Activated CD8-positive, alpha-beta memory T cell treated with anti-CD3 and anti-CD28 coated beads, Interleukin-2, amount 50 U/mL, for 48 hours (primary cell): ENCODE results near the gene AP1G2.
"Not testable (repeated sequence)": the region's sequence is repeated elsewhere in the genome, so short reads cannot be mapped to it uniquely, and the experiment has no call there.

Experiments
- DNase-seq: peaks from one replicate; pipeline ENCODE4 v3.0.0-alpha.2; 2020

The AP1G2 gene

DNA sequence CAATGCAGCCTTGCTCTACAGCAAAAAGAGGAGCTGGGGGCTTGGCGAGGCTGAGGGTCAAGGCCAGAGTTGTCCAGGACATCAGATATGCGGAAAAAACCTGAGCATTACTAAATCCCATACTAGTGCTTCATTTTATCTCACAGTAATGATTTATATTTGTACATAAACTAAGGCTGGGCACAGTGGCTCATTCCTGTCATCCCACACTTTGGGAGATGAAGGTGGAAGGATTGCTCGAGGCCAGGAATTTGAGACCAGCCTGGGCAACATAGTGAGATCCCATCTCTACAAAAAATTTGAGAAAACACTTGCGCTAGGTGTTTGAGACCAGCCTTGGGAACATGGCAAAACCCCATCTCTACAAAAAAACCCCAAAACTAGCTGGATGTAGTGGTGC, 22.6 kb upstream of the AP1G2 start:
- DNase-seq: no peak

DNA sequence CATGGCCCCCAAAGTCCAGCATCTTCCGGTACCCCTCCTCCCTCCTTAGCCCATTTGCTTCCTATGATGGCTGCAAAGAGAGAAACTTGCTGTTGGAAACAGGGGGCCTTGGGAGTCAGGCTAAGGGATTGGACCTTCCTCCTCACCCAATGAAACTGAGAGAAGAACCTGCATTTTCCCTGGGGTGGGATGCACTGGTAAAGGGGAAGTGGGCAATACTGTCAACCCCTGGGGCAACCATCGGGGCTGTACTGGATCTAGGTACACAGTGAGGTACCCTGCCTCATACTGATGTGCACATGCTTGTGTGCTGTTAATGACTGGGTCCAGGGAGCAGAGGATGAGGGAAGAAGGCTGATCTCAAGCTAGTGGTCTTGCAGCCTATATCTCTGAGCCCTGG, 22.0 kb upstream of the AP1G2 start:
- no peak for DNase-seq

DNA sequence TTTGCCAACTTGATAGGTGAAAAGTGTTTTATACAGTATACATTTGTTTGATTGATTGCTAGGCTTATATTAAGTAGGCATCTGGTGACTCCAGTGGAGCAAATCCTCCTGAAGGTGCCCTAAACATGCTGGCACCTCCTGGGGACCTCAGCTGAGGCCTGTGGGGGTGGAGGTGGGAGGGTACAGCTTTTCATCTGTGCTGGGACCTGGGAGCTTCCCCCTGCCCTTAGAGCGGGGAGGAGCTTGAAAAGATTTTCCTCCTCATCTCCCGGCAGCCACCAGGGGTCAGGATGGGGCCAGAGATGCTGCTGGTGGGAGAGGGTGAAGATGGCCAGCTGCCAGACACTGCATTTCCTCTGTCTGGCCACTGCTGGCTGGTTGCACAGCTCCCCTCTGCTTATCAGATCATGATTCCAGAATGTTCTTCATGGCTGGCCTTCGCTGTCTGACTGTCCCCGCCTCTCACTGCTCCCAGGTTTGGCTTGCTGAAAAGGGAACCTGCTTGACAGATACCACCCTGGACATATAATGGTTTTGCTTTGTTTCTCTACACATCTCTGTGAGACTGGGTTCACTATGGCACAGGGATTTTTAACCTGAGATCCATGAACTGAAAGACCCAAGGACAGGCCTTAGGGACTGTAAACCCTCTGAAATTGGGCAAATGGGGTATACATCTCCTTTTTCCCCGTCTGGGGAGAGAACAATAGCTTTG, 21.4 kb upstream of the AP1G2 start:
- peak; percentile 88 for DNase-seq

DNA sequence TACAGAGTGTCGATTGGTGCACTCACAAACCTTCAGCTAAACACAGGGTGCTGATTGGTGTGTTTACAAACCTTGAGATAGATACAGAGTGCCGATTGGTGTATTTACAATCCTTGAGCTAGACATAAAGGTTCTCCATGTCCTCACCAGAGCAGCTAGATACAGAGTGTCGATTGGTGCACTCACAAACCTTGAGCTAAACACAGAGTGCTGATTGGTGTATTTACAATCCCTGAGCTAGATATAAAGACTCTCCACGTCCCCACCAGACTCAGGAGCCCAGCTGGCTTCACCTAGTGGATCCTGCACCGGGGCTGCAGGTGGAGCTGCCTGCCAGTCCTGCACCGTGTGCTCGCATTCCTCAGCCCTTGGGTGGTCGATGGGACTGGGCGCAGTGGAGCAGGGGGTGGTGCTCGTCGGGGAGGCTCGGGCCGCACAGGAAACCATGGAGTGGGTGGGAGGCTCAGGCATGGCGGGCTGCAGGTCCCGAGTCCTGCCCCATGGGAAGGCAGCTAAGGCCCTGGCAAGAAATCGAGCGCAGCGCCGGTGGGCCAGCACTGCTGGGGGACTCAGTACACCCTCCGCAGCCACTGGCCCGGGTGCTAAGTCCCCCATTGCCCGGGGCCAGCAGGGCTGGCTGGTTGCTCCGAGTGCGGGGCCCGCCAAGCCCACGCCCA, 17.1 kb upstream of the AP1G2 start:
- DNase-seq: not testable (repeated sequence)

- not testable (repeated sequence) for DNase-seq
Measured at GRCh38 chr14:23583761-23584526, 16.4 kb upstream of the AP1G2 start.

DNA sequence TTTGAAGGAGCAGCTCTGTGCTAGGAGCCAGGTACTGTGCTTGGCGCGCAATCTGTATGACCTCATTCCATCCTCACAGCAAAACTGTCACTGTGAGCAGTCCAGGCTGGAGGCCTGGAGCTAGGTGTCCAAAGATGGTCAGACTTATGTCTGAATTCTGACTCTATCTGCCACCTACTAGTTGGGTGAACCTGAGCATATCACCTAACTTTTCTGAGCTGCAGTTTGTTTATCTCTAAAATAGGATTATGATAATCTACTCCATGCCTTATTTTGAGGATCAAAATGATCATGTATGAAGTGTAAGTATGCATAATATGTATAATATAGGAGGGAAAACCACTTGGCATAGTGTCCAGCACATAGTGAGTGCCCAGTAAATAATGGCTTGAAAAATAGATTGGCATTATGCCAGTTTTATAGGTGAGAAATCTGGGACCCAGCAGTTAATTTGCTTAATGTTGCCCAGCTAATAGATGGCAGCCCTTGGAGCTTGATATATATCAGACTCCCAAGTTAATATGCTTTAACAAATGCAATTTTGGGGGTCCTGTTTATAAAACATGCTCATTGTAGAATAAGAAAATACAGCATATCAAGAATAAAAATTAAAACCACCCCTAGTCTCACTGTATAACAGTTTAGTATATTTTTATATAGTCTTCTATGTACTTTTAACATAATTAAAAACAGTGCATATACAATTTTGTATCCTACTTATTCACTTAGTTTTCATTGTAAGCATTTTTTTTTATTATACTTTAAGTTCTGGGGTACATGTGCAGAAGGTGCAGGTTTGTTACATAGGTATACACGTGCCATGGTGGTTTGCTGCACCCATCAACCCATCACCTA, 15.5 kb upstream of the AP1G2 start:
- no peak for DNase-seq

DNA sequence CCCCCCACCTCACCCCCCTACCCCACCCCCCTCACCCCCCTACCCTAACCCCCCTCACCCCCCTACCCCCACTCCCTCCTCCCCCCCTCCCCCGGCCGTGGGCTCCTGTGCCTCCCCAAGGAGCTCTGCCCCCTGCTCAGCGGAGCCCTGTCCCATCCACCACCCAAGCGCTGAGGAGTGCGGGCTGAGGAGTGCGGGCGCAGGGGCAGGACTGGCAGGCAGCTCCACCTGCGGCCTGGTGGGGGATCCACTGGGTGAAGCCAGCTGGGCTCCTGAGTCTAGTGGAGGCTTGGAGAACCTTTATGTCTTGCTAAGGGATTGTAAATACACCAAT, 13.3 kb upstream of the AP1G2 start:
- peak; percentile 48 for DNase-seq

GRCh38 chr14:23580152-23580926, 12.7 kb upstream of the AP1G2 start:
- peak; percentile 45 for DNase-seq

DNA sequence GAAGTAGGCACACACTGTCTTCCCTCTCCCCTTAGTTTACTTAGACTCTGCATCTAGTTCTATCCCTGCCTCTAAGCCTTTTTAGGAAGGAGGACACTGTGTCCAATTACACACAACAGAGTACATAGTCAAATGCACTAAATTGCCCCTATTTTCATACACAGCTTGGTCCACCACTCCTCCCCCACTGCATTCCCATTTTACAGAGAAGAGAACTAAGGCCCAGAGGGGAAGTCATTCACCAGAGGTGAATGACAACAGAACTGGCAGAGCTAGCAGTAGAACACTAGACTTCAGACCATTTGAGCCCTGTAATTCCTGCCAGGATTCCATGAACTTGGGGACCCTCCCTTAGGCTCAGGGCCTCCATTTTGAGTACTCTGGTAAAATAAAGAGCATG, 12.1 kb upstream of the AP1G2 start:
- no peak for DNase-seq

GRCh38 chr14:23579311-23579630, 11.7 kb upstream of the AP1G2 start:
- DNase-seq: no peak

- no peak for DNase-seq
Measured at GRCh38 chr14:23578560-23579310, 11.1 kb upstream of the AP1G2 start, which contains the start of gene JPH4. Gene JPH4 (minus strand): TSS chr14:23578790. CDS start chr14:23577453, 1,337 bp downstream.

DNA sequence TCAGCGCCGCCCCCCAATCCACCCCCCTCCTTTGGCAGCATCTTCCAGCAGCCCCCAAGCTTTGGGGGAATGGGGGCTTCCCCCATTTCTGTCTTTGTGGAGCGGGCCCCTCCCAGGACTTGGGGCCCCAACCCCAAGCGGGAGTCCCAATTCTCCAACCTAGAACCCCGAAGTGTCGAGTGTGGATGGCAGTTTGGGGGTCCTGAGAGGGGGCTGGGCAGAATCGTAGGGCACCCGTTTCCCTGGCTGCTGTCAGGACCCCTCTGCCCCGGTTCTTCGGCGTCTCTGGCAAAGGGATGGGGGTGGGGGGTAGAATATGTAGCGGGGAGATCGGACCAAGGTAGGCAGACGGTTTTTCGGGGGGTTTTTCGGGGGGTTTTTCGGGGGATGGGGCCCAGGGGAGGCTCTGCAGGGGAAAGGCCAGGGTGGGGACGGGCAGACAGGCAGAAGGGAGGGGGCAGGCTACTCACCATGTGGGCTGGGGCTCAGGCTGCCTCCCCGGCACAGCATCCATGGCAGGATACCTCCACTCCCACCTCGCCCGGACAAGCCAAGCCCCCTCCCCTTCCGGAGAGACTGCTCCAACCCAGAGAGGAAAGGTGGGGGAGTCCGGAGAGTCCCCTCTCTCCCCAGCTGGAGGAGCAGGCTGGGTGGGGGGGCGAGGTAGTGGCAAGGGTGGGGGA, 10.3 kb upstream of the AP1G2 start:
- peak; percentile 48 for DNase-seq

- no peak for DNase-seq
Measured at GRCh38 chr14:23577004-23577681, 9.6 kb upstream of the AP1G2 start.

DNA sequence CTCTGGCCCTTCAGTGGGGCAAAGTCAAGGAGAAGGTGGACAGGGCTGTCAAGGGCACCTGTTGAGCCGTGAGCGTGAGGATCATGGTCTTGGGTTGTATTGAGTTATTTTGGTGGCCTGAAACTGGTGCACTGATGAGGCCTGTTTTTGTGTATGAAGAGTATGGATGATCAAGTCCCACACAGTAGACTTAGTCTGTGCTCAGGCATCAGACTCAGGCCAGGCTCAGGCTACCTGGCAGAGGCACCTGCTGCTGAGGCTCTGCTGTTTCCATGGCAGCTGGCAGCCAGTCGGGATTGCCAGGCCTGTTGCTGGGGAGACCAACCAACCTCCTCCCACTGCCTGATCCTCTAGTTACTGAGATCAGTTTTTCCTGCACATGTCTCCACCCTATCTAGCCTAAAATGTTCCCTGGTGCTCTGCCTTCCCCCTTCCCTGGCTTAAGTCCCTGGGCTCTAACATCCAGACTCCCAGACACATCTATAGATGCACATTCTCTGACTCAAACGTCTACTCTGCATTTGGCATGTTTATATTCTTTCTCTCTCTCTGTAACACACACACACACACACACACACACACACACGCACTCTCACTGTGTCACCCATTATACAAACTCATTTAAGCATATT, 5.9 kb upstream of the AP1G2 start:
- no peak for DNase-seq

GRCh38 chr14:23572836-23573235, 5.2 kb upstream of the AP1G2 start:
- no peak for DNase-seq

DNA sequence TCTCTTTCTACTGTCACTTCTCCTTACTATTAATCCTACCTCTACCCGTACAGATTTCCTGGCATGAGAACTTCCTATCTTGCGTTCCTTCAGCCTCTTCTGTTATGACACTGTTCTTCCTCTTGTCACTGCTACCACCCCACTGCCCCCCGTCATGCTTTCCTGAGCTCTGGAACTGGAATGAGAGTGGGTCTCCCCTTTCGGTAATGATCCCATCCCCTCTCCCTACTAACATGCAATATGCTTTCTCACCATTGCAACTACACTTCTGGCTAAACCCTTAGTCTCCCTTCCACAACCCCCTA, 4.9 kb upstream of the AP1G2 start:
- no peak for DNase-seq

GRCh38 chr14:23571701-23572523, 4.3 kb upstream of the AP1G2 start:
- no peak for DNase-seq

GRCh38 chr14:23570806-23571483, 3.4 kb upstream of the AP1G2 start:
- DNase-seq: peak; percentile 41
